ENCODE data around the gene SEC14L6.
A peak's percentile ranks its signal among the peaks of the same experiment; 100 is the strongest.
"Not testable (repeated sequence)": the region's sequence is repeated elsewhere in the genome, so short reads cannot be mapped to it uniquely, and the experiment has no call there.

The SEC14L6 gene

DNA sequence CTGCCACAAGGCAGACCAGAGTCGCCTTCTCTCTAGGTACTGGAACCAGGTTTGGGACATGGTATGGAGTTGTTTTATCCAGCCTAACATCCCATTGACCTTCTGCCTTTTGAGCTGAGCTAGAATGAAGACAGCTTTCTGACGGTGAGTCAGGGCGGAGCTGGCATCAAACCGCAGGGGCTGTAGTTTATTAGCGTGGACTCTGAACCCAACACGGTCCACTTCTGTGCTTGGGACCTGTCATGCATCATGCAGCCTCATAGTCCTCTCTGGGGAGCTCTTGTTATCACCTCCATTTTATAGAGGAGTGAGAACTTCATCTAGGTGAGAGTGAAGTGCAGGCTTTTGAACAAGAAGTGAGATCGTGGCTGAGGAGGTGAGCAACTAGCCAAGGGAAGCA, 19.6 kb upstream of the SEC14L6 start:
- DNase-seq = no peak

DNA sequence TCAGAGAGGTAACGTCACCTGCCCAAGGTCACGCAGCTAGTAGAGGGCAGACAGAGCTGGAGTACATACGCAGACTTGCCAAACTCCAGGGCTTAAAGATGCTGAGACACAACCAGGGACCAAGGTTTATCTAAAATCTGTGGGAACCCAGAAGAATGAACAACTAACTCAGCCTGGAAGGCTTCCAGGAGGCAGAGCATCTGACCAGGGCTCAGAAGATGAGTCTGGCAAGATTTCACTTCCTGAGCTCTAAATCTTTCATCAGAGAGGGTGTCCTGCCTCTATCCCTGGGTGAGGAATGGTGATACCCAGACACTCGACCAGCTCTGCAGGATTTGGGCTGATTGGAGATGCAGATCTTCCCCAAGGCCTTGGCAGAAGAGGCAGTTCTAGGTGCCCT, 18.8 kb upstream of the SEC14L6 start:
- DNase-seq = no peak

DNA sequence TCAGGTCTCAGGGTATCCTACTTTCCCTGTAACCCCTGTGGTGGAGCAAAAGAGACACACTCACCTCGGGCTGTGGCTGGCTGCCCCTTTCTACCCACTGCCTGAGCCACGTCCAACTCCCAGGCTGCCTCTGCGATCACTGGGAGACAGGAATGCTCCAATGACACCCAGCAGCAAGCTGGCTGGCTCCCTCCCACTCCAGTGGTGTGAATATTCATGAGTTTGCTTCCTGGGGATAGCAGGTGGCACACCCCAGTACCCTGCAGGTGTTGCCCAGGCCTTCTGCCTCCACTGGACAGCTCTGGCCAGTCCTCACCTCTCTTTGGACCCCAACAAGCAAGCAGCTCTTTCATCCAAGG, 18.2 kb upstream of the SEC14L6 start:
- DNase-seq = no peak

DNA sequence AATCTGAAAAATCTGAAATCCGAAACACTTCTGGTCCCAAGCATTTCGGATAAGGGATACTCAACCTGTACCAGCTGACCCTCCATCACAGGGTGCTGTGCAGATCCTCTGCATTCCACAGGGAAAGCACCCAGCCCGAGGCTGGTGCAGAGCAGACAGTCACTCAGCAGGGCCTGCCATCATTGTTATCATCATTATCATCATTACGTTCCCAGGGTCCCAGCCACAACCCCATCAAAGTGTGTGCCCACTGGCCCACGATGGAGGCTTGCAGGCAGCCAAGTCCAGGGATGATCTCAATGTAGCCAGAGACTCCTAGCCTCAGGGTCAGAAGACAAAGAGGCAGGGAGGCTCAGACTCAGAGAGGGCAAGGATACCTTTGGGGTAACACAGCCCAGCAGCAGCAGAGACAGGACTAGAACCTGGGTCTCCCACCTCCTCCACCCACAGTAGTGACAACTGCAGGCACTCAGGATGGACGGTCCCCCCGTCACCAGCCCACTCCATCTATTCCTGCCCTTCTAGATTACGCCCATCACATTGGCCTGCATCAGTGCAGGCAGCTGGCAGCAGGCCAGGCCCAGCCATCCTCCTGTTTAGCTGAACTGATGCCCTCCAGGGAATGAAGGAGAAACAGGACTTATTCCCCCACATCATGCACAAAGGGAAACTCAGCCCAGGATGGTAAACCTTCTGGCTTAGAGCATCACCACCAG, 17.7 kb upstream of the SEC14L6 start:
- DNase-seq = no peak

DNA sequence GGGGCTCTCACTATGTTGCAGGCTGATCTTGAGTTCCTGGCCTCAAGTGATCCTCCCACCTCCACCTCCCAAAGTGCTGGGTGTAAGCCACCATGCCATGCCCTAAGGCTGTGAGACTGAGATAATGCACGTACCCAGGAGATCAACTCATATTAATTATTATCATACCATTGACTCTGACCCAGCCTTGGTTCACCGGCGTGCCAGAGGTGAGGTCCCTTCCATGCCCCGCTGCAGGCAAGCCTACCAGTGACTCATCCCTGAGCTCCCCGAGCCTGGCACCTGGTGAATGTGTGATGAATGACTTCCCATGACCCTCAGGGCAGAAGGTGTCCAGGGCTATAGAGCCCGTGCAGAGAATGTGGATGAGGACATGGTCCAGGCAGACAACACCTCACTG, 15.8 kb upstream of the SEC14L6 start:
- DNase-seq = no peak

DNA sequence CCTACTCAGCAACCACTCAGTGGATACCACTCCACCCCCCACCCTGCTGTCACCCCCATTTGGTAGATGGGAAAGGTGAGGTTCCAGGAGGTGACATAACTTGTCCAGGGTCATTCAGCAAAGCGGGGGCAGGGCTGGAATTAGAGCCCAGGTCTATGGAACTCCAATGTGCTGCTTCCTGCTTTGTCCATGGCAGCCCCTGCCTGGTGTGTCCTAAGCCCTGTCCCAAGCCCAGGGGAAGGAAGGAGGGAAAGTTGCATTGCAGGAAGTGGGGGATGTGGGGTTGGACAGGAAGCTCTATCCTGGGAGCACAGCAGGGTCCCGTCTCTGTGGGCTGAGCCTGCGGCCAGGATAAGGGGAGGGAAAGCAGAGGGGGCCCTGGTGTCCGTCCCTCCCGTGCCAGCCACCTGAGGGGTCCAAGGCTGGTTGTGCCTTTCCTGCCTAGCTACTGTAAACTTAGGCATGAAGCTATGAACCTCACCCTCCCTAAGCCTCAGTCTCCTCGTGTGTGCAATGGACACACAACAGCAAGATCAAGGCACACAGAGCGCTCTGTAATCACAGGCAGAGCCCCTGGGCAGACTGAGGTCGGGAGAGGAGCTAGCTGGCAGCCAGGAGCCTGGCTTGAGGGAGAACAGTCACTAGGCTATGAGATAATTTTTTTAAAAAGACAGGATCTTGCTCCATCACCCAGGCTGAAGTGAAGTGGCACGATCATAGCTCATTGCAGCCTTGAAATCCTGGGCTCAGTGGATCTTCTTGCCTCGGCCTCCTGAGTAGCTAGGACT, 15.1 kb upstream of the SEC14L6 start:
- no peak for DNase-seq

DNA sequence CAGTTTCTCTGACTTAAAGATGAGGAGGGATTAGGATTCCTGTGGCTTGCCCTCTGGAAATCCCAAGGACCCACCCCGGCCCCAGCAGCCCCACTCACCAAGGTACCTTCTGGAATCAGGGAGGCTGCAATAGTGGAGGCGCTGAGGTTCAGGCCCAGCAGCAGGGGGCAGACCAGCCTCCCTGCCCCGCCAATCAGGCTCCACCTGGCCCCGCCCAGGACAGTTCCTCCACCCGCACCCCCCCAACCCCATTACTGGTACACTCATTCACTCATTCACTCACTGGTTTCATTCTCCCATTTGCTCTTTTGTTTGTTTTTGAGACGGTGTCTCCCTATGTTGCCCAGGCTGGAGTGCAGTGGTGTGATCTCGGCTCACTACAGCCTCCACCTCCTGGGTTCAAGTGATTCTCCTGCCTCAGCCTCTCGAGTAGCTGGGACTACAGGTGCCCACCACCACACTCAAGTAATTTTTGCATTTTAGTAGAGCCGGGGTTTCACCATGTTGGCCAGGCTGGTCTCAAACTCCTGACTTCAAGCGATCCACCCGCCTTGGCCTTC, 14.2 kb upstream of the SEC14L6 start:
- DNase-seq = peak in 1 of 4 experiments; percentile 10

DNA sequence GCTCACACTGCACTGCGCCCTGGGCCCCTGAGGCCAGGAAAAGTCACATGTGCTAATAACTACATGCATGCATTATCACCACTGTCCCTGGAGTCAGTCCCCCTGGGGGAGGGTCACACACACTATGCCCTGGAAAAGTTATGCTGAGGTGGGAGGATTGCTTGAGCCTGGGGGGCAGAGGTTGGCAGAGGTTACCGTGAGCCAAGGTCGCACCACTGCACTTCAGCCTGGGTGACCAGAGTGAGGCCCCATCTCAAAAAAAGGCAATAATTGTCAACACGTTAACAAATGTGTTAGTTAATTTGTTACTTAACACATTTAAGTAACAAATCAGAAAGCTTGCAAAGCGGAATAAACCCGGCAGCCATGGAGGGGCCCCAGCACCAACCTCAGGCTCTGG, 13.3 kb upstream of the SEC14L6 start:
- DNase-seq = no peak

DNA sequence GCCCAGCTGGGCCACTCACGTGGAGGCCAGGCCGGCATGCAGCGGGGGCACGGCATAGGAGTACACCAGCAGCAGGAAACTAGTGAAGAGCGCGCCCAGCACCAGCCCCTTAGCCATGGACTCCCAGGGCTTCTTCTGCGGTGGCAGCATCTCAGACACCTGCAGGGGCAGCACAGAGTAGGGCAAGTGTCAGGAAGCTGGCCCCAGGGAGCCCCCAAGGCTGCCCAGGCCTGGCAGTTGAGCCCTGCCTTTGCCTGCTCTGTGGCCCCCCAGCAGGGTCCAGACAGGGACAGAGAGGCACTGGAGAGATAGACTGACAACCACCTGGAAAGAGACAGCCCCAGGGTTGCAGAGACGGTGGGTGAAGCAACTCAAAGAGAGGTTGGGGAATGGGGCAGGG, 10.7 kb upstream of the SEC14L6 start:
- no peak for DNase-seq

DNA sequence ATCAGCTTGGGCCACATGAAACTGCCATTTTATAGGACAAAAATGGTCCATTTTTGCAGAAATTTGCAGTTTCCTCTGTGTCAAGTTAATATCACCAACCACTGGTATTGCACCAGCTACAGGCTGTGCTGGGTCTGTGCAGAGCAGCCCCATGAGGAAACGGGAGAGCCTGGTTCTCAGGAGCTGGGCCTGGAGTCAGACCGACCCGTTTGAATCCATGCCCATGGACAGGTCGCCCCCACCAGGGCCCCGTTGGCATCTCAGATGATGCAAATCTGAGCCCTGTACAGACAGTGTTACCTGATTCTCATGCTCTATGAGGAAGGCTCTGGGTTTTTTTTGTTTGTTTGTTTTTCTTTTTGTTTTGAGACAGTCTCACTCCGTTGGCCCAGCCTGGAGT, 9.8 kb upstream of the SEC14L6 start:
- DNase-seq = peak in 1 of 4 experiments; percentile 15

DNA sequence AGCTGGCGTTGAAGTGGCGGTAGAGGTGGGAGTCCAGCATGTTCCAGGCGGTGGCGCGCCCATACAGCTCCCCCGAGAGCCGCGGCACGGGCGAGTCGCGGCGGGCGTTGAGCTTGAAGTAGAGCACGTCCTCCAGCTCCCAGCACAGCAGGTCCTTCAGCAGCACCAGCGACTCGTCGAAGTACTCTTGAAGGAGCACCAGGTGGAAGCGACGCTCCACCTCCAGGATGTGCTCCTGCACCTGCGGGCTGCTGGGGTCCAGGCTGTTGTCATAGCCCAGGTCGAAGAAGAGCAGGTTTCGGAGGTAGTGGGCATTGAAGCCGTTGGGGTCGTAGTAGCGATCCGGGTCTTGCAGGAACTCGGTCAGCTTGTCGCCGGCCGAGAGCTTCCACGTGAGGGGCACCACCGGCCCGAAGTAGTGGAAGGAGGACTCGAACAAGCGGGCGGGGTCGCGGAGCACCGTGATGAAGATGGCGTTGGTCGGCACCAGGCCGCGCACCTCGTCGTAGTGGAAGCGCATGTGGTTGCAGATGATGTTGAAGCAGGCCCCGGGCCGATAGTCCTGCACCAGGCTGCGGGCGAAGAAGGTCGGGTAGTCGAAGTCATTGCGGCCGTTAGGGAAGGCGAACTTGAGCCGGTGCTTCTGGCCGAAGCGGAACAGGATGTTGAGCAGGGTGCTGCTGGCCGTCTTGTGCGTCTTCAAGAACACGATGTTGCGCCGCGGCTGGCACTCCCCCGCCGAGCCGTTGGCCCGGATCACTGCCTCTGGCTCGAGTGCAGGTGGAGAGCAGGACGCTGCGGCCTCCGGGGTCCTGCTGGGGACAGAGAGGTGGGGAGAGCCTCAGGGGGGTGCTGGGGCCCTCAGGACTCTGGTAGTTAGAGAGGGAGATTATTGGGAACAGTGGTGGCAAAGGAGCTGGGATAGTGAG, 9.0 kb upstream of the SEC14L6 start:
- no peak for DNase-seq

DNA sequence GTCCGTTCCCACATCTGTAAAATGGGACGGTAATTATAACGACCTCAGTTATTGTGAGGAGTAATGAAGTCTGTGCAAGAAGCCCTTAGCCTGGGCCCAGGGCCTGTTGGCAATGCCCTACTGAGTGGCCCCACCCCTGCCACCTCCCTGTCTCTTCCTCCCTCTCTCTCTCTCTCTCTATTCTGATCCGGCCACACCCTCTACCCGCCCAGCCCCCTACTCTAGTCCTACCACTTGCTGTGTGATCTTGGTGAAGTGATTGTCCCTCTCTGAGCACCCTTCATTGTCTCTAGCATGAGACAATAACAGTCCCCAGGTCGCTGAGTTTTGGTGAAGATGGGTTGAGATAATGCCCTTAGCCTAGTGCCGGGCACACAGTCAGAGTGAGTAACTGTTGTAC, 7.4 kb upstream of the SEC14L6 start:
- DNase-seq = no peak

DNA sequence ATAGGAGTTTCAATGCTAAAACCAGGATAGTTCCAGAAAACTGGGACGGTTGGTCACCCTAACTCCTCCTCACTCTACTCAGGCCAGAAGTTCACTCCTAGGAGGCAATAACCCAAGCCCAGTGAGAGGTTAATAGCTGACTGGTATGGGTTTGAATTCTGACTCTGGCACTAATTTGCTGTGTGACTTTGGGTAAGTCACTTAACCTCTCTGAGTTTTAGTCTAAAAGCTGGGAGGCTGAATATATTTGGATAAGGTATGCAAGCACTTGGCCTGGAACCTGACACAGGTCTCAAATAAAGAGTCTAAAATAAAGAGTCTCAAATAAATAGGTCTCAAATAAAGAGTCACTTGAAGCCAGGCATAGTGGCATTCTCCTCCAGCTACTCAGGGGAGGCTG, 6.2 kb upstream of the SEC14L6 start:
- DNase-seq = no peak

DNA sequence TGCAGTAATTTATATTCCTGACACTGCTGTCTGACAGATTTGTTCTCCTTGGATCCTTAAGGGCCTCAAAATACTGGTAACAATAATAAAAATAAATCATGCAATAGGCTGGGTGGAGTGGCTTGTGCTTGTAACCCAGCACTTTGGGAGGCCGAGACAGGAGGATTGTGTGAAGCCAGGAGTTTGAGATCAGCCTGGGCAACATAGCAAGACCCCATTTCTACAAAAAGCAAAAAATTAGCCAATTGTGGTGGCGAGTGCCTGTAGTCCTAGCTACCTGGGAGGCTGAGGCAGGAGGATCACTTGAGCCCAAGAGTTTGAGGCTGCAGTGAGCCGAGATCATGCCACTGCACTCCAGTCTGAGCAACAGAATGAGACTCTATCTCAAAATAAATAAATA, 5.3 kb upstream of the SEC14L6 start:
- not testable (repeated sequence) for DNase-seq

DNA sequence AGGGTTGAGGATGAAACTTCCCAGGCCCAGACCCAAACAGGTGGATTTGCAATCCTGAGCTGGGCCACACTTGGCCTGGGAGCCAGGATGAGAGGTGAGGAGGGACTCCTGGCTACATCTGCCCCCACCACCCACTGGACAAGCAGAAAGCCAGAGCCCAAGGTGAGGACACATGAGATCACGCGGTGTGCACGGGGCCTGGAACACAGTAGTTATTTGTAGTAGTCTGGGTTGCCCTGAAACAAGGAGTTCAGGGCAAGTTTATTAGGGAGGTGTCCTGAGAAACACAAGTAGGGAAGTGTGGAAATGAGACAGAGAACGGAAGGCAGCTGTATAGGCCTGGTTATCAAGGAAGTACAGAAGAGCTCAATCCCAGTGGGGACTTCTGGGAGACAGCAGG, 647 bp upstream of the SEC14L6 start:
- DNase-seq = peak in 1 of 4 experiments; percentile 11

DNA sequence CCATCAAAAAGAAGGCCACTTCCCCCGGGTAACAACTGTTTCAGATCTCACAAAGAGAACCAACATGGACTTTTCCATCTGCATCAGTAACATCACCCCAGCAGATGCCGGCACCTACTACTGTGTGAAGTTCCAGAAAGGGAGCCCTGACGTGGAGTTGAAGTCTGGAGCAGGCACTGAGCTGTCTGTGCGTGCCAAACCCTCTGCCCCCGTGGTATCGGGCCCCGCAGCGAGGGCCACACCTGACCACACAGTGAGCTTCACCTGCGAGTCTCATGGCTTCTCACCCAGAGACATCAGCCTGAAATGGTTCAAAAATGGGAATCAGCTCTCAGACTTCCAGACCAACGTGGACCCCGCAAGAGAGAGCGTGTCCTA, 3.7 kb downstream of the SEC14L6 start:
- no peak for DNase-seq

DNA sequence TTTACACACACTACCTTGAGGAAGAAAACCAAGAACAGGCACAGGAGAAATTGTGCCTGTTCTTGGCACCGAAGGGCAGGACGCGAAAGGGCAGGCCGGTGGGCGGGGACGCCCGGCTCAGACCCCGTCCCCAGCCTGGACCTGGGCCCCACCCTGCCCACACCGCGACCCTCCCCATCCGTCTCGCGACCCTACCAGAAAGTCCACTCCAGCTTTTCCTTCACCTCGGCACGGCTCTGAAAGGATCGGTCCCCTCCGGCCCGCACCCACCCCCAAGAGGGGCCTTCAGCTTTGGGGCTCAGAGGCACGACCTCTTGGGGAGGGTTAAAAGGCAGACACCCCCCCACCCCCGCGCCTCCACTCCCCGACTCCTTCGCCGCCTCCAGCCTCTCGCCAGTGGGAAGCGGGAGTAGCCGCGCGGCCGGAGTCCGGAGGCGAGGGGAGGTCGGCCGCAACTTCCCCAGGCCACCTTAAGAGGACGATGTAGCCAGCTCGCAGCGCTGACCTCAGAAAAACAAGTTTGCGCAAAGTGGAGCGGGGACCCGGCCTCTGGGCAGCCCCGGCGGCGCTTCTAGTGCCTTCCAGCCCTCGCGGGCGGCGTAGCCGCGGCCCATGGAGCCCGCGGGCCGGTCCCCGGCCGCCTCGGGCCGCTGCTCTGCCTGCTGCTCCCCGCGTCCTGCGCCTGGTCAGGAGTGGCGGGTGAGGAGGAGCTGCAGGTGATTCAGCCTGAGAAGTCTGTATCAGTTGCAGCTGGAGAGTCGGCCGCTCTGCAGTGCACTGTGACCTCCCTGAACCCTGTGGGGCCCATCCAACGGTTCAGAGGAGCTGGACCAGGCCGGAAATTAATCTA, 4.4 kb downstream of the SEC14L6 start:
- DNase-seq = peak; percentile 21 to 58 (median 38)

DNA sequence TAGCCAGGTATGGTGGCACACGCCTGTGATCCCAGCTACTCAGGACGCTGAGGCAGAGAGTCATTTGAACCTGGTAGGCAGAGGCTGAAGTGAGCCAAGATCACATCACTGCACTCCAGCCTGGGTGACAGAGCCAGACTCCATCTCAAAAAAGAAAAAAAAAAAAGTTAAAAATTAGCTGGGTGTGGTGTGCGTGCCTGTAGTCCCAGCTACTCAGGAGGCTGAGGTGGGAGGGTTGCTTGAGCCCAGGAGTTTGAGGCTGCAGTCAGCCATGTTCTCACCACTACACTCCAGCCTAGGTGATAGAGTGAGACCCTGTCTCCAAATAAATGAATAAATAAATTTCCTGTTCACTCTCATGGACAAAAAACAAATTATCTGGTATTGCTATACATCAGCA, 5.0 kb downstream of the SEC14L6 start:
- DNase-seq = not testable (repeated sequence)

DNA sequence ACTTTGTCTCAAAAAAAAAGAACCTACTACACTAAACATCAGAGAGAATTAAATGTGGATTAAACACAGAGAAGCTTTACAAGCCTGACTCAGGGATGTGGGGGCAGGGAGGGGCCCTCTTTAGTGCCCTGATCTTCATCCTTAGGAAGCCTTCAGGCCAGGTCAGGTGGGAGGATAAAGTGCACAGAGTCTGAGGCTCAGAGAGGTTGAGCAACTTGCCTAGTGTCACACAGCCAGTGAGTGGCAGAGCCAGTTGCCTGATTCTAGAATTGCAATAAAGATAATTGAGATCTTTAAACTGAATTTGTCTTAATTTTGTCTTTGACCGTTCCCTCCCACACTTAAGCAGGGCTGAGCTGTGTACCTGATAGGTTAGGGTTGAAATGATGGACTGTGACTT, 7.2 kb downstream of the SEC14L6 start:
- DNase-seq = no peak

DNA sequence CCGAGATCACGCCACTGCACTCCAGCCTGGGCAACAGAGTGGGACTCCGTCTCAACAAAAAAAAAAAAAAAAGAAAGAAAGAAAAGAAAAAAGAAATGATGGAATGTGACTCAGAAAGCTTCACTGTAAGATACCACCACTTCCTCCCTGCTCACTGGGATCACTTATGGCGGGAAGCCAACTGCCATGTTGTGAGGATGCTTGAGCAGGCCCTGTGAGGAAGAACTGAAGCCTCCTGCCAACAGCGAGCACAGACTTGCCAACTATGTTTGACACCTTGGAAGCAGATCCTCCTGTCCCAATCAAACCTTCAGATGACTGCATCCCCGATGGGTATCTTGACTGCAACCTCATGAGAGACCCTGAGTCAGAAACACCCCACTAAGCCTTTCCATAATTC, 8.3 kb downstream of the SEC14L6 start:
- peak in 3 of 4 experiments; percentile 12 to 17 (median 15) for DNase-seq

DNA sequence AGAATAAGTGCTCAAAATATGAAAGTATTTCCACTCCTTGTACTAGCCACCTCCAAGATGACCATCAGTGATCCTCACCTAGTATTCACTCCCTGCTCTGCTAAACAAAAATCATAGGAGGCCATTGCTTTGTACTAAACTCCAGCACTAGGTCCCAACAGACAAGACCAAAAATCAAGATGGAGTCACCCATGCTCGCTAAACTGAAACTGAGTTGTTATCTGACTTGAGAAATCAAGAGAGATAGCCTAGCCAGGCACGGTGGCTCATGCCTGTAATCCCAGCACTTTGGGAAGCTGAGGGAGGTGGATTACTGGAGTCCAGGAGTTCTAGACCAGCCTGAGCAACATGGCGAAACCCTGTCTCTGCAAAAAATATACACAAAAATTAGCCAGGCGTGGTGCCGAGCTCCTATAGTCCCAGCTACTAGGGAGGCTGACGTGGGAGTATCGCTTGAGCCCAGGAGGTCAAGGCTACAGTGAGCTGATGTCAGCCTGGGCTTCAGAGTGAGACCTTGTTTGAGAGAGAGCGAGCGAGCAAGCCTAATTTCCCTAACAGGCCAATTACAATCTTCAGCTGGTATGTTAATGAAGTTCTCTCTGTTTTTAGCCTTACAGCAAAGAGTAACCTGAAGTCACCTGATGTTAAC, 9.3 kb downstream of the SEC14L6 start:
- DNase-seq = no peak
